Head of caudate nucleus (tissue), 42 donors: ENCODE results near the gene SIM1.

ENCODE experiments used
- DNase-seq, 42 donors: peaks; one replicate each; pipeline versions ENCODE4 v3.0.0 to v3.0.0-alpha.2; 2020 to 2021; ENCODE audit warnings: mixed read lengths in 7 of 42
- intact Hi-C: fragments of 100-400 bp; cut with DNase I; formaldehyde crosslinking; loops from one replicate; pipeline ENCODE4 v1.15.0; 2022

SIM1 gene

GRCh38 chr6:100464903-100465700 is at the start of gene SIM1:
Gene SIM1 (minus strand): TSS chr6:100464921. CDS start chr6:100463468, 1,453 bp downstream.
- intact Hi-C loops: loop anchor here (10.0 kb wide), 1 partner anchor 870 kb away; no protein-coding TSS in a partner anchor

DNA sequence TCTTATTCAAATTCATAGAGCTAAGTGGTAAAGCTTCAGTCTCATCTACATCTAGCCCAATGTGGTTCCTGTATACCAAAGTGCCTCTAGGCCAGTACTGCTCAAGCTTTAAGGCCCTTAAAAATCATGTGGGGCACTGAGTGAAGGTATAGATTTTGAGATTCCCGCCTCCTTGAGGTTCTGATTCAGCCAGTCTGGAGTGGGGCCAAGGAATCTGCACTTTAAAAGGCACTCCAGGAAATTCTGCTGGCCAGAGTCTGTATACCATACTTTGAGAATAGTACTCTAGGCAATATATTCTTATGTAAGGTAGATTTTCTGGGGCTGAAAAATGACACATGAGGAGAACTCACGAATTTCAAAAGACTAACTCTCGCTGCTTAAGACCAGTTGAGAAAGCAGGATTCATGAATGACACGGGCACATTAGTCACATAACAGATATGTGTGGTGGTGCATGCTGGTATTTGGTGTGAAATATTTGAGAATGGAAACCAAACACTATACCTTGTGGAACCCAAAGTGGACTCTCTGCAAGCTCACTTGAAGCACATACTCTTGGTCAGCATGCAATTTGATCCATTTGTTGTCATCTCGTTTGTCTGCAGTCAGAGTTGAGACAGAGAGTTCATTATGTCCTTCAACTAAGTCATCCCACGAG is 47.6 kb upstream of the SIM1 start:
- intact Hi-C loops: no loop called here
- no peak for DNase-seq

More at GRCh38 chr6:100464903-100465700, at the start of gene SIM1:
- DNase-seq: peak in 4 of 42 donors; percentile 20 to 47 (median 38)

GRCh38 chr6:100509101-100509500 is 44.4 kb upstream of the SIM1 start:
- DNase-seq: no peak
- intact Hi-C loops: no loop called here

GRCh38 chr6:100506651-100507050 is 41.9 kb upstream of the SIM1 start:
- intact Hi-C loops: no loop called here
- no peak for DNase-seq

DNA sequence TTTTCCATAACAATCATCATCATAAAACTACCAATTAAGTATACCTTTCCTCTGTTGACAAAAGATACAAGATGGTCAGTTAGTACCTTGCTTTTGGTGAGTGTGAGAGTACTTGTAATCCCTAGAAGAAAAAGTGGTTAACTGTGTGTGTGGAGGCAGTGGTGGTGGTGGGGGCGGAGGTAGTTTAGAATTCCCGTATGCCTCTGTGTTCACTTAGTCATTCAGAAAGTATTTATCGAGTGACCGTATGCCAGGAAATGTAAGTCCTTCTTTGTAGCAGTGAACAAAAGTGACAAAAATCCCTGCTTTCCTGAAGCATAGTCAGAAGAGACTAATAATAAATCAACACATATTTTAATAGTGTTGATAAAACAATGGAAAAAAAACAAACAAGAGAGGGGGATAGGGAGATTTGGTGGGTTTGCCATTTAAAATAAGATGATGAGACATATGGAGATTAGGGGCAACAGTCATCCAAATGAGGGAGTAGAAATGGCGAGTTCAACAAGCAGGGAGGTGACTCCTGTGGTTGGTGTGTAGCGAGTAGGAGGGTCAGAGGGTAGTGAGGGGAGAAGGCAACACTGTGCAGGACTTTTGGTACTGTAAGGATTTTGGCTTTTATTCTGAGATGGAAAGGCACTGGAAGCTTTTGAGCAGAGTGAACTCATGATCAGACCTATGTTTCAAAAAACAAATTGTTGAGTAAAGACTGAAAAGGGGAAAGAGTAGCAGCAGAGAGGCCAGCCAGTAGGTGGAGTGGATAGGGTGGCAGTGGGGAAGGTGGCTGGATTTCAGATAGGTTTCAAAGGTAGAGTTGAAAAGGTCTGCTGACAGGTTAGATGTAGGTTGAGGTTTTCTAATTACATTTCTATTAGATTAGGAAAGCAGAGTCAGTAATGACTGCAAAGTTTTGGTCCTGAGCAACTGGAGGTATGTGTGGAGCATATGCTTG is 40.3 kb upstream of the SIM1 start:
- intact Hi-C loops: no loop called here

GRCh38 chr6:100503043-100503705 is 38.5 kb upstream of the SIM1 start:
- no peak for DNase-seq
- intact Hi-C loops: no loop called here

More for the DNA sequence above, 40.3 kb upstream of the SIM1 start:
- DNase-seq: no peak

DNA sequence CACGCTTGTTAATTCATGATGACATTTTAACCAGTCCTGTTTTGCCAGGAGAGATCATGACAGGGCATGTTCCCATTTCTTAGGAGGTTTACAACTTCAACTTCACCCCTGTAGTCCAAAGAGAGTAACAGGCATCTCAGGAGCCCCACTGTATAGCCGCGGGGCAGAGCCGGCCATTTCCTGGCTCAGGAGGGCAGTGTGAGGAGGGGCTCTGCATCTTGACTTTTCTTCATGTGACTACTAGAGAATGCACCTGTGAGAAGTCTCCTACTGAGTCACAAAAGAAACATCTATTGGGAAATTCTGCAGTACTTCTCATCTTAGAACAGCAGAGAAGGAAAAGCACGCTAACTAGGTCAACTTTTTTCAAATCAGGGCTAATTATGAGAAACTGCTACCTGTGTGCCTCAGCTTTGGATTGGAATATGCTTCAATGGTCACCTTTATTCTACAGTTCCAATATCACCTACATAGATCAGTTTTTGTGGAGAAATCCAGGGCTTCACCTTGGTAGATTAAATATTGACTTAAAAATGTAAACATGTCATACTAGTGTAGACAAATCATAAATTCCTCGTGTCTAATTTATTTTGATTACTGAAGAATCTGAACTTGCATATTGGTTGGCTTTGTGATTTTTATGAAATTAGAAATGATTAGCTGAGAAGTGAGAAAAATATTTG is 28.6 kb upstream of the SIM1 start:
- no peak for DNase-seq
- intact Hi-C loops: no loop called here

- DNase-seq: no peak
- intact Hi-C loops: no loop called here
Observed at GRCh38 chr6:100491952-100492670, 27.4 kb upstream of the SIM1 start.

- intact Hi-C loops: no loop called here
- DNase-seq: no peak
Observed at GRCh38 chr6:100490065-100490464, 25.3 kb upstream of the SIM1 start.

DNA sequence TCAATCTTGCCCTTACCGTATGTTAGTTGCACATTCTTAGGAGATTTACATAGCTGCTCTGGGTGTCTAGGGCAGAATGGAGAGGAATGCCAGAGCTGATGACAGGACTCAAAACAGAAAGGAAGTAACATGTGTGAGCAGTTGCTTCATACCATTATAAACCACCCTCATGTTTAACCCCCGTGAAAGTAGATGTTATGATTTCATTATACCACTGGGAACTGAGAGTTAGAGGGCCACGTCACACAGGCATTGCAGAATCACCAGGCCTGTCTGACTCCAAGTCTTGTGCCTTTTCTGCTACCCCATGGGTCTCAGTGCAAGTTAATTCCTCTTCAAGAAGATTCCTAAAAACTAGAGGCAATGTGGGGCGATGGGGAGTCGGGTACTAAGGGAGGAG is 23.5 kb upstream of the SIM1 start:
- intact Hi-C loops: no loop called here
- DNase-seq: no peak

- no peak for DNase-seq
- intact Hi-C loops: no loop called here
Observed at GRCh38 chr6:100487638-100488037, 22.9 kb upstream of the SIM1 start.

GRCh38 chr6:100485268-100485667 is 20.5 kb upstream of the SIM1 start:
- intact Hi-C loops: no loop called here
- no peak for DNase-seq

DNA sequence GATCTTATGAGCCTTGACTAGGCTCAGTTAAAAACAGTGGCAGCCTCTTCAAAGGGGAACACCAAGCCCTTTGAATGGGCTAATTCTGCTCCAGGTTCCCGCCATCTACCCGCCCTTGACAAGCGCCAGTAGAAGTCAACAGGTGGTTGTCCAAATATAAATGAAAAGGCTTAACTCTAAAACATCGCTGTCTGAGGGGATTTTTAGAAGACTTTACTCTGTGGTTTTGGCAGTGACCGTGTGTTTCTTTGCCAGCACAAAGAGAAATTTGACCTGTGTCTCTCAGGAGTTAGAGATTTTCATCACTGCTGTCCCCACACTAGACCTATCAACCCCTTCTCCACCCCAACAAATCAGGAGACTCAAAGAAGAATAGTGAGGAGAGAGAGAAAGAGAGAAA is 19.8 kb upstream of the SIM1 start:
- intact Hi-C loops: no loop called here
- no peak for DNase-seq

GRCh38 chr6:100482698-100483097 is 18.0 kb upstream of the SIM1 start:
- DNase-seq: no peak
- intact Hi-C loops: no loop called here

- peak in 2 of 42 donors; percentile 17 to 30 for DNase-seq
- intact Hi-C loops: loop anchor here (5.0 kb wide), 1 partner anchor 352 kb away; no protein-coding TSS in a partner anchor
Observed at GRCh38 chr6:100479179-100480035, 14.7 kb upstream of the SIM1 start.

- DNase-seq: no peak
Observed at GRCh38 chr6:100475554-100476320, 11.0 kb upstream of the SIM1 start.

More at GRCh38 chr6:100475554-100476320, 11.0 kb upstream of the SIM1 start:
- intact Hi-C loops: loop anchor here (5.0 kb wide), 1 partner anchor 348 kb away; no protein-coding TSS in a partner anchor
